Activated CD4-positive, CD25-positive, alpha-beta regulatory T cell treated with anti-CD3 and anti-CD28 coated beads, Interleukin-2, amount 50 U/mL, for 24 hours (primary cell): ENCODE data around the gene MYBPHL.
"Not testable (repeated sequence)": the region's sequence is repeated elsewhere in the genome, so short reads cannot be mapped to it uniquely, and the experiment has no call there.

Source experiments
- ATAC-seq, 2 donors: fragments of 150-1000 bp; cut with Tn5 transposase; one replicate each; pipeline ENCODE4 v1.10.0; 2021; ENCODE audit warnings: mild to moderate bottlenecking in 1 of 2, moderate library complexity in 1 of 2

Gene MYBPHL

GRCh38 chr1:109304226-109304920 lies 2.4 kb downstream of the MYBPHL start:
- ATAC-seq = no peak

DNA sequence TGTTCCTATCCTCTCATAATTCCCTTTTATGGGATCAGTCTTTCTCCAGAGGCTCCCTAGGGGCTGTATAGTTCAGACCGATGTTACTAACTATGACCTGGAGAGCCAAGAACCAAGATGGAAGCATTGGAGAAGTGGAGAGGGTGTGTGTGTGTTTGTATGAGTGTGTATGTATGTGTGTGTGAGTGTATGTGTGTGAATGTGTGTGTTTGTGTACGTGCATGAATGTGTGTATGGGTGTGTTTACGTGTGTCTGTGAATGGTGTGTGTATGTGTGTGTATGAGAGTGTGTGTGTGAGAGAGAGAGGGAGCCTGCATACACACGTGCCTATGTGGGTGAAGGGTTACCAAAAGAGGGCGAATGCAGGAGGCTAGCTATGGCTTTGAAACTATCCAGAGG lies 4.9 kb downstream of the MYBPHL start:
- ATAC-seq = no peak

GRCh38 chr1:109300650-109301151 lies 6.1 kb downstream of the MYBPHL start:
- ATAC-seq = no peak

DNA sequence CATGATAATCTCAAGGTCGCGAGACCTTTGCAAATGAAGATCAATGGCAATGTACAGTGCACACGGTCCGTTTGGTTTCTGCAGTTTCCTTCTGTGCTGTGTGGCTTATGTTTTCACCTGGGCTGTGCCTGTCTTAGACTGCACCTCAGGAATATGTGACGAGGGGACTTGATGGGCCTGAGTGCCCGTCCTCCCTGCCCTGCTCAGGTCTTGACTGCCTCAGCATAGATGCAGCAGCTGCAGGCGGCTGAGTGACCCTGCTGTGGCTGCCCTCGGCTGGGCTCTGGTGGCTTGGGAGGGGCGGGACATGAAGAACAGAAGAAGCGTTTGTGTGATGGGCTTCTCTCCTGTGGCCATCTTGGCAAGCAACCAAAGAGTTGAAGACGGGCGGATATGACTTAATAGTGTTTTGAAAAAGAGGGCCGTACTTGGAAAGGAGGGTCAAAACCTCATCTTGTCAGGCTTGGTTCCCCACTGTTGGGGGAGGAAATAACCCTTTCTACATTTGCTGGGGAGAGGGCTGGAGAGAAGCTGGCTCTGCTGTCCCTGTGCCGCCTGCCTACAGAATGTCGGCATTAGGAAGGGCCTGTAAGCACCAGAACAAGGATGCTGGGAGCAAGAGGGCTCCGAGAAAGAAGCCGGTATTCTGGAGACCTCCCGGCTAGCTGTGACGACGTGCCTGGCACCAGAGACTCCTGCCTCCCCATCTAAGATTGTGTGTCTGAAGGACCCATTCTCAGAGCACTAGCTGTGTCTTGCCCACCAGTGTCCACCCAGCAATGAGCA lies 7.1 kb downstream of the MYBPHL start:
- no peak for ATAC-seq

- no peak for ATAC-seq
Measured at GRCh38 chr1:109298666-109299557, 7.9 kb downstream of the MYBPHL start.

DNA sequence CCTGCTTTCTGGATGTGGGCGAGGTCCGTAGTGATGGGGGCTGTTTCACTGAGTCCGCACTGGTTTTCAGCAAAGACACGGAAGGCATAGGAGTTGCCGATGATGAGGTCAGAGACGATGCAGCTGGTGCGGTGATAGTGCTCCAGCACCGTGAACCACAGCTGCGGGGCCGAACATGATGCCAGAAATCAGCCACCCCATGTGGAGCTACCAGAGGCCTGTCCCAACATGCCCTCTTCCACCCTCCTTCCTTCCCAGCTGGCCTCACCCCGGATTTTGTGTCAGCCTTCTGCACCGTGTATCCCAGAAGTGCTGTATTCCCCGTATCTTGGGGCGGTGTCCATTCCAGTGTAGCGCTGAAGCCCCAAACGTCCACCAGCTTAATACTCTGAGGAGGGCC lies 10.0 kb downstream of the MYBPHL start:
- no peak for ATAC-seq

DNA sequence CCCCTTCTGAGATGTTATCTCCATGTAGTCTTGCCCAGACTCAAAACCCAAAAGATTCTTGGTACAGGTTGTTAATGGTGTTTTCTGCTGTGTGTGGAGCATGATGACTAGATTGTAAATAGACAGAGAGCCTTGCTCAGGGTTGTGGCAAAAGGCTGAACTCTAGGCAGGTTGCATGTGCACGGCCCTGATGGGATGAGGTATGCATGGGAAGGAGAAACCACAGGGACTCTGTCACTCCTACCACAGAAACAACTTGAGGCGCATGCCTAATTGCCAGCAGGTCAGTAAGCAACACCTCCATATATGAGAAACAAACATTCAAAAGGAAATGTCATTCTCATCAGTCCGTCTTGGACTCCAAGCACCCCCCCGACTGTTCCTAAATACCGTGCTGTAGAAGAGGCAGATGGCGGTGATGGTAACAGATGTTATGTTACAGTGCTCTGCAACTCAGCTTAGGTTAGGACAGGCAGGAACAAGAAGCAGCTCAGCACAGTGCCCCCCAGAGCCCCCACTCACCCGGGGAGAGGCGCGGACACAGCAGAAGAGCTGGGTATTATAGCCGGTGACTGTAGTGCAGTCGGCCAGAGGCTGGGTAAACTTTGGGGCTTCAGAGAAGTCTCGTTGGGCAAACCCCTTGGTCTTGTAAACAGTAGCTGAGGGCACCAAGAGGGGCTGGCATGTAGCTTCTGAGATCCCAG lies 10.9 kb downstream of the MYBPHL start:
- ATAC-seq = no peak

DNA sequence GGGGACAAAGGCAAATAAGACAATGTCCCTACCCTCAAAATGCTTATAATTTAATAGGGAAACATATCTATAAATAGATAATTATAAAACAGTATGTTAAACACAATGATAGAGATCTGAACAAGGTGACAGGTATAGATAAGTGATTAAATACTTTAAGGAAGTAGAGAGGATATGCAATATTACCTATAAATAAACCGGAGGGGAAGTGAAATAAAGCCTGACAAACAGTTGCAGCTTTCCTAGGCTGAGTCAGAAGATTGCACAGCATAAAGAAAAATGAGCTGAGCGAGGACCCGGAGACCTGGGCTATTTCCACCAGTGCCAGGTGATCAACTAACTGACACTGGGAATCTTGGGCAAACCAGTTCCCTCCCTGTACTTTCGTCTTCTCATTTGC lies 12.3 kb downstream of the MYBPHL start:
- no peak for ATAC-seq

- no peak for ATAC-seq
Measured at GRCh38 chr1:109293026-109293425, 13.8 kb downstream of the MYBPHL start.

DNA sequence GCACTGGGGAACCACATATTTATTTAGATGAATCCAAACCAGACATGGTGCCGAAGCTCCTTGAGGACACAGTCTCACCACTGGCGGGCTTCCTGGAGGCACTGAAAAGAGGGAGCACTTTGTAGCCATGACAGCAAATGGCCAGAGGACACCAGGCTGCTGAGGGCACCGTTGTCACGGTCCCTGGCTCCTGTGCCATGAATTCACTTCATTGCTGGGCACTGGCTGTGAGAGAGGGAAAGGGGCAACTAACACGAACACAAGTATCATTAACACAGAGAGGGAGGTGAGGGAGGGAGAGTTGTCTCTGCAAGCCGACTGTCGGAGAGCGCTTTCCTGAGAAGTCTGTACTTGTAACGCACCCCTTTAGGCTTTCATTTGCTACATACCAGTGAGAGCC lies 14.4 kb downstream of the MYBPHL start:
- ATAC-seq = no peak

DNA sequence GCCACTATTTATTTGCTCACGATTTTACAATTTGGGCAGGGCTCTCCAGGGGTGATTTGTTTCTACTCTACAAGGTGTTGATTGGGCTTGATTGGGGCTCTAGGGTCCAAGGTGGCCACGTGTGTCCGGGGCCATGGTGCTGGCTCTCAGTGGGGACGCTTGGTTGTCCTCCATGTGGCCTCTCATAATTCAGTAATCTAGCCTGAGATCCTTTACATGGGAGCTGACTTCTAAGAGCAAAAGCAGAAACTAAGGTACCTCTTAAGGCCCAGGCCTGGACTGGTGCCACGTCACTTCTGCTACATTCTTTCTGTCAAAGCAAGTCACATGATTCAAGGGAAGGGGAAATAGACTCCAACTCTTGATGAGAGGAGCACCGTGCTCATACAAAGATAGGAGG lies 15.8 kb downstream of the MYBPHL start:
- no peak for ATAC-seq

GRCh38 chr1:109290137-109290536 lies 16.7 kb downstream of the MYBPHL start:
- ATAC-seq = no peak

- ATAC-seq = not testable (repeated sequence)
Measured at GRCh38 chr1:109286762-109287161, 20.0 kb downstream of the MYBPHL start.

DNA sequence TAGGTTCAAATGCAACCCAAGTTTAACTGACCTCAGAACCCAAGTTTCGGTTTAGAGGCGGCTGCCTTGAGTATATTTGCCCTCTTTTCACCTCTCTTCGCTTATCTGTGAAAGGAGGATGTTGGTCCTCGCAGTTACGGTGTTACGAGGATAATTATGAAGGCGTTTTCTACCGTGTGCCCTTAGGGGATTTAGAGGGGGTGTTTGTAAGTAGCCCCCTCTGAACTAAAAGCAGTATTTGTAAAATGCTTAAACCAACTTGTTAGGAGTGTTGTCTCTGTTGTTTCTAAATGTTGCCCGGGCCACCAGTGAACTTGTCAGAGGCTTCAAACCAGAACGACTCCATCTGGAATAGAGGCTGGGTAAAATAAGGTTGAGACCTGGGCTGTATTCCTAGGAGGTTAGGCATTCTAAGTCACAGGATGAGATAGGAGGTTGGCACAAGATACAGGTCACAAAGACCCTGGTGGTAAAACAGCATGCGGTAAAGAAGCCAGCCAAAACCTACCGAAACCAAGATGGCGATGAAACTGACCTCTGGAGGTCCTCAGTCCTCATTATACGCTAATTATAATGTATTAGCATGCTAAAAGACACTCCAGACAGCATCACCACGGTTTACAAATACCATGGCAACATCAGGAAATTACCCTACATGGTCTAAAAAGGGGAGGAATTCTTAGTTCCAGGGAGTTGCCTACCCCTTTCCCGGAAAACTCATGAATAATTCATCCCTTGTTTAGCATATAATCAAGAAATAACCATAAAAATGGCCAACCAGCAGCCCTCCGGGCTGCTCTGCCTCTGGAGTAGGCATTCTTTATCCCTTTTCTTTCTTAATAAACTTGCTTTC lies 22.8 kb downstream of the MYBPHL start:
- peak; percentile 4 to 8 for ATAC-seq

DNA sequence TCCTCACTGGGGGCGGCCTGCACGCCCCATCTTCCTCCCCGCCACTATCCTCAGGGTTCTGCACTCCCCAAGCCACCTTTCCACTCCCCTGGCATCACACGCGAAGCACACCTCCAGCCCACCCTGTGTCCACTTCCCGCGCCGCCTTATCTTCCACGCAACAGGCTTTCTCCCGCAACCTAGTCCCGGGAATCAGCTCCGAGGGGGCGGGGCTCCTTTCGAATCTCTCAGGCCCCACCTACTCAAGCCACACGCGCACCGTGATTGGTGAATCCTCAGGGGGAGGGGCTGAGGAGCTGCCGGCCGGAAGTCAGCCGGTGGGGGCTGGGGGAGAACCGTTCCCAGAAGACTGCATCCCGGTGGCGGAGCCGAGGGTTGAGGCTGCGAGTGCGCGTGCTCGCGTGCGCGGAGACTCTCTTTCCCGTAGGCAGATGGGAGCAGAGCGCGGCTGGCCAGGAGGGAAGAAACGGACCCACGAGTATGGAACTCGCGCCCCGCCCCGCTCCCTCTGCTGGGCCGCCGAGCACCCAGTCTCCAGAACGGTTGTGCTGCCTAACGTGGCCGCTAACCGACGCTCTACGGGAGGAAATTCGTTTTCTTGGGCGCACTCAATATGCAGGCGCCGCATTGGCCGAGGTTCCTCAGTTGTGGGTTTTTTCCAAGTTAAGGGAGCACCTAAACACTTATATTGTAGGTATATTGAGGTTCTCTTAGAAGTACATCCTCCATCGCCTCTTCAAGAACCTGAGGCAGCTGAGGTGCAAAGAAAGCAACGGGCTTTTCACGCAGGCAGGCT lies 23.7 kb downstream of the MYBPHL start, which contains the start of gene PSRC1:
Gene PSRC1 (minus strand): TSS at position 194 of the 796 bp plus-strand sequence.
- peak; percentile 97 for ATAC-seq

GRCh38 chr1:109282497-109282951 lies 24.3 kb downstream of the MYBPHL start:
- no peak for ATAC-seq

GRCh38 chr1:109281680-109282496 lies 24.9 kb downstream of the MYBPHL start:
- no peak for ATAC-seq

DNA sequence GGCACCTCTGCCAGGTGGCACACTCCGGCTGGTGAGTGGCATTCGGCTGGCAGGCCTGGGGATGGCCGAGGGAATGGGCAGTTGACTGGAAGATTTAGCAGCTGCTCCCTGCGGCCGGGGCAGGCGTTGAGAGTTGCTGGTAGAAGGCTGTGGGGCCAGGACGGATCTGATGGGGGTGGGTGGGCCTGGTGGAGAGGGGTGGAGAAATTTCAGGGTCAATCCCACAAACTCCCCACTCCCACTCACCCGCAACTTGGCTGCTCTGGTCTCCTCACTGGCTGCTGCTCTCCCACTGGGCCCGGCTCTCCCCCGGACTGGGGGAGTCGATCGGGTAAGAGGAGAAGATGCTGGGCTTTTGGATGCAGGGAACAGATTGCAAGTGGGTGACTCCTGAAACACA lies 25.9 kb downstream of the MYBPHL start:
- no peak for ATAC-seq

GRCh38 chr1:109279615-109280278 lies 27.1 kb downstream of the MYBPHL start:
- no peak for ATAC-seq
